Fibroblast of lung (primary cell): ENCODE data around the gene KASH5.

Source experiments
- CTCF ChIP-seq, 2 donors: IDR thresholded peaks in 1 of 2; conservative IDR thresholded peaks in 1 of 2; 1 replicate in 1 of 2; 2 replicates in 1 of 2; pipeline ENCODE4 v1.5.1; 2011 to 2012; ENCODE audit warnings: low read length in 2 of 2, control low read depth in 1 of 2, inconsistent platforms in 1 of 2, low read depth in 1 of 2, mild to moderate bottlenecking in 1 of 2
- EZH2 ChIP-seq: IDR thresholded peaks from 2 replicates; pipeline ENCODE4 v1.5.1; 2012; ENCODE audit warnings: low read length, control low read depth, mild to moderate bottlenecking; ENCODE audit errors: missing control alignments

- TF ChIP-seq CTCF (conservative IDR thresholded peaks at IDR 0.05 in 1 of 2, IDR thresholded peaks at IDR 0.05 in 1 of 2; ENCODE audit: low read depth in 1 of 2, low read length in 2 of 2), result no peak
- TF ChIP-seq EZH2, result peak; percentile 8
Observed at GRCh38 chr19:49425178-49425577, 37.1 kb downstream of the KASH5 start, which contains the start of gene GFY.
